ENCODE data around the gene MRPL4. TPM values are rescaled to one million over a fixed set of nuclear protein-coding genes. Genes with fewer than 3 reads are reported as not detected.
A peak's percentile ranks its signal among the peaks of the same experiment; 100 is the strongest.

MRPL4 gene
- total and polyA plus RNA-seq, 10 of the 15 experiments (the other 5 are each of a cell fraction or from before 2014, with no cell fraction given) = 0.79 to 221 (median 112) TPM

DNA sequence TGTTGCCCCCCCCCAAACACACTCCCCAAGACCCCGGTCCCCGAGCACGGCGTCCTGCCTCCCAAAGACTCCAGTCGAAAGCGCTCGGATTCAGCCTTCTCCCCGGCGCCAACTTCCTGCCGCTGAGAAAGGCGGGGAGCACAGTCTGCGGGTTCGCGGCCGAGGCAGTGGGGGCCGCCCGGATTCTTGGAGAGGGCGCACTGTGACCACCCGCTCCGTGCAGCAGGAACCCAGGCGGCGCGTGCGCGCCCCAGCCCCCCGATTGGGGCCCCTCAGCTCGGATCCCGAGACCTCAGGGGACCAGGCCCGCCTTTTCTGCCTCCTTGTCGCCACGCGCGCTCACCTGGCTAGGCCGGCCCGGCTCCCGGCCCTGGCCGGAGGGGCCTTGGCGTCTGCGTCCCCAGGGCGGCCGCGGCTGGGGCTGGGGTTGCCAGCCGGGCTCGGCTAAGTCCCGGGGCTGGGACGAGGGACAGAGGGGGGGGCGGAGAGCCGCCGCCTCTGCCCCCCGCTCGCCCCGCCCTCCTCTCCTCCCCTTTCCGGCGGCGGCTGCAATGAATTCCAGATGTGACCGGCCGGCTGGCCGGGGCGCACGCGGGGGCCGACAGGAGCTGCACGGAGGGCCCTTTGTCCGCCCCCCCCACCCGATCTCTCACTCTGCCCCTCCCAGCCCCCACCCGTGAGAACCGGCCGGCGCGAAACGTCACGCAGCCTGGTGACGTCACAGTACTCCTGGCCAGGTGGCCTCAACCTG lies 21.0 kb upstream of the MRPL4 start, which contains the start of gene S1PR2 (continued):
- TF ChIP-seq, protein P1, sequence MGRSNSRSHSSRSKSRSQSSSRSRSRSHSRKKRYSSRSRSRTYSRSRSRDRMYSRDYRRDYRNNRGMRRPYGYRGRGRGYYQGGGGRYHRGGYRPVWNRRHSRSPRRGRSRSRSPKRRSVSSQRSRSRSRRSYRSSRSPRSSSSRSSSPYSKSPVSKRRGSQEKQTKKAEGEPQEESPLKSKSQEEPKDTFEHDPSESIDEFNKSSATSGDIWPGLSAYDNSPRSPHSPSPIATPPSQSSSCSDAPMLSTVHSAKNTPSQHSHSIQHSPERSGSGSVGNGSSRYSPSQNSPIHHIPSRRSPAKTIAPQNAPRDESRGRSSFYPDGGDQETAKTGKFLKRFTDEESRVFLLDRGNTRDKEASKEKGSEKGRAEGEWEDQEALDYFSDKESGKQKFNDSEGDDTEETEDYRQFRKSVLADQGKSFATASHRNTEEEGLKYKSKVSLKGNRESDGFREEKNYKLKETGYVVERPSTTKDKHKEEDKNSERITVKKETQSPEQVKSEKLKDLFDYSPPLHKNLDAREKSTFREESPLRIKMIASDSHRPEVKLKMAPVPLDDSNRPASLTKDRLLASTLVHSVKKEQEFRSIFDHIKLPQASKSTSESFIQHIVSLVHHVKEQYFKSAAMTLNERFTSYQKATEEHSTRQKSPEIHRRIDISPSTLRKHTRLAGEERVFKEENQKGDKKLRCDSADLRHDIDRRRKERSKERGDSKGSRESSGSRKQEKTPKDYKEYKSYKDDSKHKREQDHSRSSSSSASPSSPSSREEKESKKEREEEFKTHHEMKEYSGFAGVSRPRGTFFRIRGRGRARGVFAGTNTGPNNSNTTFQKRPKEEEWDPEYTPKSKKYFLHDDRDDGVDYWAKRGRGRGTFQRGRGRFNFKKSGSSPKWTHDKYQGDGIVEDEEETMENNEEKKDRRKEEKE (IDR thresholded peaks at IDR 0.05) = no peak
- TF ChIP-seq, protein P2, sequence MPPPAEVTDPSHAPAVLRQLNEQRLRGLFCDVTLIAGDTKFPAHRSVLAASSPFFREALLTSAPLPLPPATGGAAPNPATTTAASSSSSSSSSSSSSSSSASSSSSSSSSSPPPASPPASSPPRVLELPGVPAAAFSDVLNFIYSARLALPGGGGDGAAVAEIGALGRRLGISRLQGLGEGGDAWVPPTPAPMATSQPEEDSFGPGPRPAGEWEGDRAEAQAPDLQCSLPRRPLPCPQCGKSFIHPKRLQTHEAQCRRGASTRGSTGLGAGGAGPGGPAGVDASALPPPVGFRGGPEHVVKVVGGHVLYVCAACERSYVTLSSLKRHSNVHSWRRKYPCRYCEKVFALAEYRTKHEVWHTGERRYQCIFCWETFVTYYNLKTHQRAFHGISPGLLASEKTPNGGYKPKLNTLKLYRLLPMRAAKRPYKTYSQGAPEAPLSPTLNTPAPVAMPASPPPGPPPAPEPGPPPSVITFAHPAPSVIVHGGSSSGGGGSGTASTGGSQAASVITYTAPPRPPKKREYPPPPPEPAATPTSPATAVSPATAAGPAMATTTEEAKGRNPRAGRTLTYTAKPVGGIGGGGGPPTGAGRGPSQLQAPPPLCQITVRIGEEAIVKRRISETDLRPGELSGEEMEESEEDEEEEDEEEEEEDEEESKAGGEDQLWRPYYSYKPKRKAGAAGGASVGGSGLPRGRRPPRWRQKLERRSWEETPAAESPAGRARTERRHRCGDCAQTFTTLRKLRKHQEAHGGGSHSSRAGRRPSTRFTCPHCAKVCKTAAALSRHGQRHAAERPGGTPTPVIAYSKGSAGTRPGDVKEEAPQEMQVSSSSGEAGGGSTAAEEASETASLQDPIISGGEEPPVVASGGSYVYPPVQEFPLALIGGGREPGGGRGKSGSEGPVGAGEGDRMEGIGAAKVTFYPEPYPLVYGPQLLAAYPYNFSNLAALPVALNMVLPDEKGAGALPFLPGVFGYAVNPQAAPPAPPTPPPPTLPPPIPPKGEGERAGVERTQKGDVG (CRISPR knock-in tag; IDR thresholded peaks at IDR 0.05) = no peak
- TF ChIP-seq, protein P3, sequence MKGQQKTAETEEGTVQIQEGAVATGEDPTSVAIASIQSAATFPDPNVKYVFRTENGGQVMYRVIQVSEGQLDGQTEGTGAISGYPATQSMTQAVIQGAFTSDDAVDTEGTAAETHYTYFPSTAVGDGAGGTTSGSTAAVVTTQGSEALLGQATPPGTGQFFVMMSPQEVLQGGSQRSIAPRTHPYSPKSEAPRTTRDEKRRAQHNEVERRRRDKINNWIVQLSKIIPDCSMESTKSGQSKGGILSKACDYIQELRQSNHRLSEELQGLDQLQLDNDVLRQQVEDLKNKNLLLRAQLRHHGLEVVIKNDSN (IDR thresholded peaks at IDR 0.05; ENCODE audit: borderline replicate concordance, extremely low read length, insufficient read depth, low read depth, low read length) = no peak
- TF ChIP-seq SMC3 (IDR thresholded peaks at IDR 0.05; ENCODE audit: borderline replicate concordance, low read length) (no peak), FOS (IDR thresholded peaks at IDR 0.05; ENCODE audit: borderline replicate concordance, extremely low read depth, insufficient read length) (no peak), TCF7 (IDR thresholded peaks at IDR 0.05; ENCODE audit: borderline replicate concordance) (no peak), ZNF274 (IDR thresholded peaks at IDR 0.05; ENCODE audit: insufficient read depth, insufficient read length) (no peak), PAX8 (IDR thresholded peaks at IDR 0.05) (no peak), PML (IDR thresholded peaks at IDR 0.05; ENCODE audit: low read length) (0 out of 2 replicates have a peak, but pooled peaks have one; percentile 38), SRF (IDR thresholded peaks at IDR 0.05; ENCODE audit: low read depth in 2 of 2, low read length in 2 of 2) (no peak), CHD1 (IDR thresholded peaks at IDR 0.05; ENCODE audit: low read depth, low read length) (no peak), RB1 (IDR thresholded peaks at IDR 0.05; ENCODE audit: borderline replicate concordance) (peak; percentile 74; the same call in 1 of the 2 replicates), CREB1 (IDR thresholded peaks at IDR 0.05; ENCODE audit: low read depth) (peak; percentile 96), POU2F2 (IDR thresholded peaks at IDR 0.05; ENCODE audit: borderline replicate concordance, low read depth, low read length) (peak; percentile 25; the same call in 1 of the 3 replicates), TCF12 (IDR thresholded peaks at IDR 0.05; ENCODE audit: low read depth, low read length) (peak; percentile 81), MEF2A (IDR thresholded peaks at IDR 0.05; ENCODE audit: insufficient read depth, low read depth, low read length) (no peak), TCF3 (IDR thresholded peaks at IDR 0.05; ENCODE audit: borderline replicate concordance, insufficient read depth, low read depth, low read length) (peak; percentile 63; the same call in 1 of the 2 replicates), ZNF217 (IDR thresholded peaks at IDR 0.05) (no peak)
- TF ChIP-seq, protein P4, sequence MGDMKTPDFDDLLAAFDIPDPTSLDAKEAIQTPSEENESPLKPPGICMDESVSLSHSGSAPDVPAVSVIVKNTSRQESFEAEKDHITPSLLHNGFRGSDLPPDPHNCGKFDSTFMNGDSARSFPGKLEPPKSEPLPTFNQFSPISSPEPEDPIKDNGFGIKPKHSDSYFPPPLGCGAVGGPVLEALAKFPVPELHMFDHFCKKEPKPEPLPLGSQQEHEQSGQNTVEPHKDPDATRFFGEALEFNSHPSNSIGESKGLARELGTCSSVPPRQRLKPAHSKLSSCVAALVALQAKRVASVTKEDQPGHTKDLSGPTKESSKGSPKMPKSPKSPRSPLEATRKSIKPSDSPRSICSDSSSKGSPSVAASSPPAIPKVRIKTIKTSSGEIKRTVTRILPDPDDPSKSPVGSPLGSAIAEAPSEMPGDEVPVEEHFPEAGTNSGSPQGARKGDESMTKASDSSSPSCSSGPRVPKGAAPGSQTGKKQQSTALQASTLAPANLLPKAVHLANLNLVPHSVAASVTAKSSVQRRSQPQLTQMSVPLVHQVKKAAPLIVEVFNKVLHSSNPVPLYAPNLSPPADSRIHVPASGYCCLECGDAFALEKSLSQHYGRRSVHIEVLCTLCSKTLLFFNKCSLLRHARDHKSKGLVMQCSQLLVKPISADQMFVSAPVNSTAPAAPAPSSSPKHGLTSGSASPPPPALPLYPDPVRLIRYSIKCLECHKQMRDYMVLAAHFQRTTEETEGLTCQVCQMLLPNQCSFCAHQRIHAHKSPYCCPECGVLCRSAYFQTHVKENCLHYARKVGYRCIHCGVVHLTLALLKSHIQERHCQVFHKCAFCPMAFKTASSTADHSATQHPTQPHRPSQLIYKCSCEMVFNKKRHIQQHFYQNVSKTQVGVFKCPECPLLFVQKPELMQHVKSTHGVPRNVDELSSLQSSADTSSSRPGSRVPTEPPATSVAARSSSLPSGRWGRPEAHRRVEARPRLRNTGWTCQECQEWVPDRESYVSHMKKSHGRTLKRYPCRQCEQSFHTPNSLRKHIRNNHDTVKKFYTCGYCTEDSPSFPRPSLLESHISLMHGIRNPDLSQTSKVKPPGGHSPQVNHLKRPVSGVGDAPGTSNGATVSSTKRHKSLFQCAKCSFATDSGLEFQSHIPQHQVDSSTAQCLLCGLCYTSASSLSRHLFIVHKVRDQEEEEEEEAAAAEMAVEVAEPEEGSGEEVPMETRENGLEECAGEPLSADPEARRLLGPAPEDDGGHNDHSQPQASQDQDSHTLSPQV (IDR thresholded peaks at IDR 0.05) = no peak

All from GM12878 (cell line).